ENCODE data around the gene TLK1. TPM values are rescaled to one million over a fixed set of nuclear protein-coding genes. Genes with fewer than 3 reads are reported as not detected.

TLK1 gene
- total and polyA plus RNA-seq, 2 donors (not counting 3 experiments of a cell fraction or from before 2014, with no cell fraction given) = 5.8 to 62.7 TPM

GRCh38 chr2:171109020-171109419 lies 51.7 kb downstream of the TLK1 start:
- H3K4me1 ChIP-seq (ENCODE audit: control insufficient read depth, extremely low read depth, insufficient read depth, low read length) = no peaks in the 10 kb centered on the region
- dilution Hi-C loops (cut with MboI; ENCODE audit: extremely low pct_ligation_motif_present, low sequenced_read_pairs) = no loop called here
- H3K9ac ChIP-seq (replicated peaks; ENCODE audit: extremely low read depth, insufficient read depth, low read length) = no peak overlapping the region
- DNase-seq (ENCODE audit: low read depth, low spot score) = no peak
- H3K4me2 ChIP-seq (ENCODE audit: insufficient read depth, low read length) = no peak overlapping the region
- no peak for FAIRE-seq
- no peaks in the 10 kb centered on the region for H3K27me3 ChIP-seq (ENCODE audit: control insufficient read depth in 2 of 2, insufficient read depth in 2 of 2, low read length in 2 of 2)
- no TSS peak for BruUV-seq (replicated peaks)
- POLR2A ChIA-PET = no interaction called here
- peaks cover 12% of the 10 kb centered on the region for H4K20me1 ChIP-seq (replicated peaks; ENCODE audit: control insufficient read depth, extremely low read depth, insufficient read depth, low read length)
- H3K27ac ChIP-seq (ENCODE audit: insufficient read depth, low read depth, low read length) = no peak overlapping the region
- CTCF ChIA-PET = interaction anchor here (0.6 to 3.1 kb wide), 4 partner anchors 16 to 307 kb away, joined by 3 to 21 read pairs (median 3); no protein-coding TSS in a partner anchor
- no peaks in the 10 kb centered on the region for H3K36me3 ChIP-seq (ENCODE audit: control insufficient read depth in 2 of 2, extremely low read depth in 1 of 2, insufficient read depth in 2 of 2, low read length in 2 of 2)
- peaks cover 75% of the 10 kb centered on the region for H3K79me2 ChIP-seq (ENCODE audit: control insufficient read depth, insufficient read depth, low read length)
- intact Hi-C loops (cut with micrococcal nuclease) = no loop called here
- H2AFZ ChIP-seq (ENCODE audit: low read depth, low read length) = no peak overlapping the region
- no peaks in the 10 kb centered on the region for H3K9me1 ChIP-seq (replicated peaks; ENCODE audit: control insufficient read depth, extremely low read depth, insufficient read depth, low read length)
- no peak for TF ChIP-seq MYC (IDR thresholded peaks at IDR 0.05; ENCODE audit: low read depth, low read length)
- TF ChIP-seq MAX (IDR thresholded peaks at IDR 0.05; ENCODE audit: insufficient read depth, insufficient read length) = no peak
- no peak overlapping the region for H3K4me3 ChIP-seq (replicated peaks in 1 of 3; ENCODE audit: insufficient read depth in 1 of 3, low read depth in 1 of 3, low read length in 3 of 3)
- no peaks in the 10 kb centered on the region for H3K9me3 ChIP-seq (replicated peaks; ENCODE audit: control insufficient read depth, insufficient read depth, low read length)

GRCh38 chr2:171107803-171108202 lies 52.9 kb downstream of the TLK1 start:
- DNase-seq (ENCODE audit: low read depth, low spot score) = no peak
- dilution Hi-C loops (cut with MboI; ENCODE audit: extremely low pct_ligation_motif_present, low sequenced_read_pairs) = no loop called here
- FAIRE-seq = no peak
- H2AFZ ChIP-seq (ENCODE audit: low read depth, low read length) = no peak overlapping the region
- TF ChIP-seq POLR2AphosphoS5 (IDR thresholded peaks at IDR 0.05; ENCODE audit: insufficient read depth, low read depth, low read length) = no peak
- TF ChIP-seq CTCF (IDR thresholded peaks at IDR 0.05; ENCODE audit: extremely low read depth in 1 of 2, insufficient read depth in 1 of 2, low read depth in 1 of 2, low read length in 2 of 2) = no peak
- TF ChIP-seq MYC (IDR thresholded peaks at IDR 0.05; ENCODE audit: low read depth, low read length) = no peak
- TF ChIP-seq MAX (IDR thresholded peaks at IDR 0.05; ENCODE audit: insufficient read depth, insufficient read length) = no peak
- no peak for TF ChIP-seq JUN (IDR thresholded peaks at IDR 0.05; ENCODE audit: borderline replicate concordance, insufficient read depth, insufficient read length, low read depth)
- TF ChIP-seq FOS (IDR thresholded peaks at IDR 0.05; ENCODE audit: borderline replicate concordance, insufficient read depth, low read length) = no peak
- no peak for TF ChIP-seq EZH2 (IDR thresholded peaks at IDR 0.05; ENCODE audit: borderline replicate concordance, low read depth, low read length, severe bottlenecking)
- TF ChIP-seq GATA2 (IDR thresholded peaks at IDR 0.05; ENCODE audit: insufficient read depth, insufficient read length, low read depth, low read length) = no peak
- TF ChIP-seq POLR2A (IDR thresholded peaks at IDR 0.05; ENCODE audit: low read depth, low read length) = no peak
- peaks cover 12% of the 10 kb centered on the region for H4K20me1 ChIP-seq (replicated peaks; ENCODE audit: control insufficient read depth, extremely low read depth, insufficient read depth, low read length)
- H3K36me3 ChIP-seq (ENCODE audit: control insufficient read depth in 2 of 2, extremely low read depth in 1 of 2, insufficient read depth in 2 of 2, low read length in 2 of 2) = no peaks in the 10 kb centered on the region
- intact Hi-C loops (cut with micrococcal nuclease) = no loop called here
- H3K9ac ChIP-seq (replicated peaks; ENCODE audit: extremely low read depth, insufficient read depth, low read length) = no peak overlapping the region
- POLR2A ChIA-PET = no interaction called here
- no peak overlapping the region for H3K4me3 ChIP-seq (replicated peaks in 1 of 3; ENCODE audit: insufficient read depth in 1 of 3, low read depth in 1 of 3, low read length in 3 of 3)
- H3K27ac ChIP-seq (ENCODE audit: insufficient read depth, low read depth, low read length) = no peak overlapping the region
- H3K79me2 ChIP-seq (ENCODE audit: control insufficient read depth, insufficient read depth, low read length) = peaks cover 76% of the 10 kb centered on the region
- no peak overlapping the region for H3K4me2 ChIP-seq (ENCODE audit: insufficient read depth, low read length)
- H3K4me1 ChIP-seq (ENCODE audit: control insufficient read depth, extremely low read depth, insufficient read depth, low read length) = no peaks in the 10 kb centered on the region
- CTCF ChIA-PET = interaction anchor here (0.8 to 3.1 kb wide), 2 partner anchors 17 to 20 kb away, joined by 3 to 21 read pairs; no protein-coding TSS in a partner anchor
- BruUV-seq (replicated peaks) = no TSS peak
- no peaks in the 10 kb centered on the region for H3K9me3 ChIP-seq (replicated peaks; ENCODE audit: control insufficient read depth, insufficient read depth, low read length)
- H3K9me1 ChIP-seq (replicated peaks; ENCODE audit: control insufficient read depth, extremely low read depth, insufficient read depth, low read length) = no peaks in the 10 kb centered on the region
- H3K27me3 ChIP-seq (ENCODE audit: control insufficient read depth in 2 of 2, insufficient read depth in 2 of 2, low read length in 2 of 2) = no peaks in the 10 kb centered on the region

Measured in endothelial cell of umbilical vein (primary cell).